Activated naive CD4-positive, alpha-beta T cell treated with anti-CD3 and anti-CD28 coated beads for 36 hours (primary cell): ENCODE data around the gene CHRM4. TPM values are rescaled to one million over a fixed set of nuclear protein-coding genes. Genes with fewer than 3 reads are reported as not detected.

Source experiments
- CTCF ChIA-PET: fragments of 350-600 bp; sonication (Branson Sonifier 250); formaldehyde crosslinking; loops from one replicate; lab custom pipeline; 2021; ENCODE audit warnings: antibody characterized with exemption; lab: Charles Lee
- DNase-seq: peaks from one replicate; pipeline ENCODE4 v3.0.0-alpha.2; 2020
- H3K27ac Mint-ChIP-seq: one replicate; pipeline ENCODE4 v1.8.0; 2021; ENCODE audit warnings: mild to moderate bottlenecking, mixed read lengths
- H3K27me3 Mint-ChIP-seq: one replicate; pipeline ENCODE4 v1.8.0; 2021; ENCODE audit warnings: low read depth, mixed read lengths
- H3K36me3 Mint-ChIP-seq: one replicate; pipeline ENCODE4 v1.8.0; 2021; ENCODE audit warnings: low read depth, mixed read lengths
- H3K4me1 Mint-ChIP-seq: one replicate; pipeline ENCODE4 v1.8.0; 2021; ENCODE audit warnings: low read depth, mixed read lengths
- H3K4me3 Mint-ChIP-seq: one replicate; pipeline ENCODE4 v1.8.0; 2021; ENCODE audit warnings: mild to moderate bottlenecking, moderate library complexity, mixed read lengths
- H3K9me3 Mint-ChIP-seq: one replicate; pipeline ENCODE4 v1.8.0; 2021; ENCODE audit warnings: mixed read lengths
- intact Hi-C: fragments of 100-400 bp; cut with micrococcal nuclease; formaldehyde crosslinking; loops from one replicate; pipeline ENCODE4 v1.15.1; 2023
- total RNA-seq, 2 experiments: library from RNA; stranded (reverse); gene quantifications; one replicate each; pipeline ENCODE4 v1.2.3, GENCODE V29; 2021

CHRM4 gene
- total RNA-seq, 2 experiments from 2014 or later = not detected

DNA sequence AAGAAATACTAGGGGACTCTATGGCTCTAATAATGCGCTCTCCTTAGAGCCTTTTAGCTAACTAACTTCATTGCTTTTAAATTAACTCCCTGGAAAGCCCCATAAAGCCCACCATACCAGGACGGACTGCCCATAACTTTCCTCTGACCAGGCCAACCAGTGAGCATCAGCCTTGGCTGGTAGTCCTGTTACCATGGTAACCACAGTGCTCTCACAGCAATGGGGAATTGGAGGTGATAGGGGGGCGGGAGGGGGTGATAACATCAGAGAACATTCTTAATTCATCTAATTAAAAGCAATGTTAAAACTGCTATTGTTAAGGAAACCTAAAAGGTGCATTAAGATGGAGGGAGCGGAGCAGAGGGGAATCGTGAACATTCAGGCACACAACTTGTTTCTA lies 27.2 kb upstream of the CHRM4 start:
- H3K27ac Mint-ChIP-seq = no peak overlapping the region
- H3K27me3 Mint-ChIP-seq = no peaks in the 10 kb centered on the region
- peaks cover 12% of the 10 kb centered on the region for H3K4me1 Mint-ChIP-seq
- intact Hi-C loops = no loop called here
- H3K4me3 Mint-ChIP-seq = no peak overlapping the region
- no peaks in the 10 kb centered on the region for H3K9me3 Mint-ChIP-seq
- H3K36me3 Mint-ChIP-seq = peaks cover 14% of the 10 kb centered on the region
- no peak for DNase-seq
- CTCF ChIA-PET = no interaction called here

DNA sequence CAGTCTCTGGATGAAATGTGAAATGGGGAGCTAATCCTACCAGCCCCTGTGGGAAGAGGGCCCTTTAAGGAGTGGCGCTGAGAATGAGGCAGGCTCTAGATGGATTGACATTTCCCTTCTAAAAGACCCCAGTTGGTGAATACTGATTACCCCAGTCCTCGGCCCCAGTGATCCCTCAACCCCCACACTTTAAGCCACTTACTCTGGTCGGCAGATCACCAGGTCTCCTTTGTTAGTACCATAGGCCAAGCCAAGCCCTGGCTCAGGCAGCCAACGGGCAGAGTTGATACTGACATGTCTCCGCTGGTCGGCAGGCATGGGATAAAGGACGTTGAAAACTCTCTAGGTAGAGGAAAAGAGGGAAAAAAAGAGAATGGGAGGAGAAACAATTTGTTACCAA lies 26.1 kb upstream of the CHRM4 start:
- Mint-ChIP-seq H3K36me3 (peaks cover 11% of the 10 kb centered on the region), H3K4me1 (peaks cover 12% of the 10 kb centered on the region), H3K4me3 (no peak overlapping the region), H3K9me3 (no peaks in the 10 kb centered on the region), H3K27ac (no peak overlapping the region), H3K27me3 (no peaks in the 10 kb centered on the region)
- no peak for DNase-seq
- CTCF ChIA-PET = no interaction called here
- intact Hi-C loops = no loop called here

DNA sequence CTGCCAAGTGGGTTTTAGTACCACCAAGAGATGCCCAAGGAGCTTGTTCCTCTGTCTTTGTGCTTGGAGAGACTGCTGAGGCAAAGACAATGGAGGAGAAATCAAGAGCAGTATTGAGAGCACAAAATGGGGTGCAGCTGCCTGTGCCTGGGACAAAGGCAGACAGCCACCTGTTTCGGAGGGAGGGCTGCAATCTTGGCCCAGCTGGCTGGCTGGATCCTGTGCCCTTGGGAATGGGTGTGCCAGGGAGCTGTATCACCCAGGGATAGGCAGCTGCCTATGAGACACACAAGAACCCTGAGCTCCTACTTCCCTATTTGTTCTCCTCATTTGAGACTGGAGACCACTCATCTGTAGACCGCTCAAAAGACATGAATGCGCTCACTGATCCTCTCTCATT lies 23.3 kb upstream of the CHRM4 start:
- intact Hi-C loops = no loop called here
- Mint-ChIP-seq H3K4me3 (no peak overlapping the region), H3K36me3 (peaks cover 8% of the 10 kb centered on the region), H3K9me3 (no peaks in the 10 kb centered on the region), H3K27ac (no peak overlapping the region), H3K27me3 (no peaks in the 10 kb centered on the region), H3K4me1 (peaks cover 12% of the 10 kb centered on the region)
- CTCF ChIA-PET = no interaction called here
- no peak for DNase-seq

DNA sequence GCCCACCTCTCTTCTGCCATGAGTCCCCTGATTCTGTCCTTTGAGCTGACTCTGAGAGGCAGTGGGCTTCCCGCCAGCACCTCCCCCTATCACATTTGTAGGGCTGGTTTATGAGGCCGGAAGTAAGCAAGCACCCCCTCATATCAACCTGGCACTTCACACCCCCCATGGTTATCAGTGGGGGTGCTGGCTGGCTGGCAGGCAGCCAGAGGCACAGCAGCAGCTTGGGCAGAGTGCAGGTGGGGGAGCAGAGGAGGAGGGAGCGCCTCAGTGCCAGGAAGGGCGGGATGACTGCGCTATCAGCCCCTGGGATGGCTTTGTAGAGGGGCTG lies 22.9 kb upstream of the CHRM4 start:
- no peak overlapping the region for H3K4me3 Mint-ChIP-seq
- no peaks in the 10 kb centered on the region for H3K9me3 Mint-ChIP-seq
- intact Hi-C loops = no loop called here
- no peak overlapping the region for H3K27ac Mint-ChIP-seq
- DNase-seq = no peak
- peaks cover 8% of the 10 kb centered on the region for H3K36me3 Mint-ChIP-seq
- peaks cover 12% of the 10 kb centered on the region for H3K4me1 Mint-ChIP-seq
- CTCF ChIA-PET = no interaction called here
- no peaks in the 10 kb centered on the region for H3K27me3 Mint-ChIP-seq

DNA sequence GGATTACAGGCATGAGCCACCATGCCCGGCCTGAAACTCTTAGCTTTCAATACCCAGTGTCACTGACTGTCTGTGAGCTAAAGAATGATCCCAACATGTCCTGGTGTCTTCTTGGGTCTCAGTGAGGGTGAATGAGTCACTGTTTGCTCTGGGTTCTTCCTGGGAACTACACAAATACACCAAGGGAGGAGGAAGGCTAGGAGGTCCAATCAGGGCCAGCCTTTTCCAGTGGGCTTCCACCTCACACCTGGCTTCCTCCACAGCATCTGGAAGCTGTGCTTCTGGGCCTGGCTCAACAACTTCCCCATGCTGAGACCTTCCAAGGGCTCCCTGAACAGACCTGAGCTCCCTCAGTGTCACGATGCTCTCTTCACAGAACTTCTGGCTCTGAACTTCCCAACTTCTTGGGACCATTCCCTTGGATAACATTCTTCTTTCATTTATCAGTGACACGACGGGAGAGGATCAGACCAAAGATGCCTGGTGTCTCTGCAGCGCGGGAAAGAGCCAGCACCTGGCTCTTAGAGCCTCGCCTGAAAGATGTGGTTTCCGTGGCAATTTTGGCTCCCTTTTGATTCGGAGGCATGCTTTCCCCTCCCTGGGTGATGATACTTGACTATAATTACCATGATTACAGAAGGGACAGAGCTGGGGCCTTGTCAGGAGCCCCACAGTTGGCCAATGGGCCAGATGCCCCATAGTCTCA lies 22.3 kb upstream of the CHRM4 start:
- Mint-ChIP-seq H3K4me1 (peaks cover 12% of the 10 kb centered on the region), H3K9me3 (no peaks in the 10 kb centered on the region), H3K27me3 (no peaks in the 10 kb centered on the region), H3K4me3 (no peak overlapping the region), H3K36me3 (peaks cover 8% of the 10 kb centered on the region), H3K27ac (no peak overlapping the region)
- CTCF ChIA-PET = no interaction called here
- intact Hi-C loops = no loop called here
- DNase-seq = no peak

DNA sequence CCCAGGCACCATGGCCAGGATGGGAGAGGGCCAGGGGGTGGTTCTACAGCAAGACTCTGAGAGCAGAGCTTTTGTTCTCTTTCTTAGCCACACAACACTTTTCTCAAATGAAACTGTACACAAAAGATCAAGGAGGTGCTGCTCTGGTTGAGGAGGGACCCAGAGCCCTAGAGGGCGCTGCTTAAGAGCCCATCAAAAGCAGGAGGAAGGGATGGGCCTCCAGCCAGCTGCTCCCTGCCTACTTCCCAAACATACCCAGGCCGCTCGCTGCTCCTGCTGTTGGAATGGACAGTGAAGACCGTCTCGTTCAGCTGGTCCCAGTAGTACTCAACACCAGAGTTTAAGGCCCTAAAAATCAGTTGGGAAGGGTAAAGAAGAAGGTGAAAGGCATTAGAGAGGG lies 18.4 kb upstream of the CHRM4 start:
- no peak for DNase-seq
- no peaks in the 10 kb centered on the region for H3K27me3 Mint-ChIP-seq

DNA sequence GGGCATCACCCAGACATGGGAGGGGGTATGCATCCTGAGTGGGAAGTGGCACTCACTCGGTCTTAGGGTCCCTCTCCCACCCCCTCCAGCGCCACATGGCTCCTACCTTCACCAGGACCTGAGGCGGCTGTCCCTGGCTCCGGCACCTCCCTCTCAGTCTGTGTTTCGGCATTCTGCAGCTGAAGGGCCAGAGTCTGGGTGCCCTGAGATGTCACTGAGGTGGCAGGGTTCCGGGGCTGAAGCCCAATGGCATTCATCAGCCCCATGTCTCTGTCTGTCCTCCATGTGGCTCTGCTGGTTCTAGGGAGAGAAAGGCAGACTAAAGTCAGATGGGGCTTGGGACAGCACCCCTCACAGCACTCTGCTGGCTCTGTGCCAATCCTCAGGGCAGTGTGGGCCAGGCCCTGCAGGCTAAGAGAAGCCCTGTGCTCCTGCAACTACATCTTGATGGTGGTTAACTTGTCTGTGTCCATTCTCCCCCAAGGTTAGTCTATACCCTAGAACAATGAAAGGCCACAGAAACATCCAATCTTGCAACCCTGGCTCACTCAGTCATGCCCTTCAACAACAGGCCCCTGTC lies 16.9 kb upstream of the CHRM4 start:
- Mint-ChIP-seq H3K36me3 (peaks cover 17% of the 10 kb centered on the region), H3K9me3 (no peaks in the 10 kb centered on the region), H3K4me1 (no peaks in the 10 kb centered on the region), H3K4me3 (no peak overlapping the region), H3K27ac (no peak overlapping the region), H3K27me3 (no peaks in the 10 kb centered on the region)
- intact Hi-C loops = no loop called here
- CTCF ChIA-PET = interaction anchor here (0.6 kb wide), 1 partner anchor 82 kb away, joined by 3 read pairs; no protein-coding TSS in a partner anchor
- DNase-seq = no peak

More for the DNA sequence above, 18.4 kb upstream of the CHRM4 start:
- Mint-ChIP-seq H3K36me3 (peaks cover 12% of the 10 kb centered on the region), H3K27ac (no peak overlapping the region), H3K4me1 (peaks cover 10% of the 10 kb centered on the region), H3K4me3 (no peak overlapping the region), H3K9me3 (no peaks in the 10 kb centered on the region)
- CTCF ChIA-PET = interaction anchor here (0.6 to 1.1 kb wide), 2 partner anchors 21 to 767 kb away, joined by 3 read pairs; partner anchors contain the start of gene ARFGAP2
- intact Hi-C loops = no loop called here

DNA sequence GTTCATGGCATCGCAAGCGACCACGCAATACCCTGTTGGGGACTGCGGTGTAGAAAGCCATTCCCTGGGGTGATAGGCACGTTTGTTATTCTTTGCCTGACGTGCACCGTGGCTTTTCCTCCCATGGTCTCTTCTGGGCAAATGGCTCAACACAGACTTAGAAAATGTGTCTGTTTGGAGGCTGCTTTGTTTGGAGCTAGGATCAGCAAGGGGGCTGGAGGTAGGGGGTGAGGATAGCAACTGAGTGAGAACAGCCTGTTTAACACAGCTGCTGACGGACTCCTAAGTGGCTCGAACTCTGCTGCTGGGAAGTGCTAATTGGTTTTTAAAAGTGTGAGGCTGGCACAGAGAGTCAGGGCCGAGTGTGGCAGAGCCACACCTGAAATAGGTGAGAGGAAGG lies 16.1 kb upstream of the CHRM4 start:
- Mint-ChIP-seq H3K27ac (no peak overlapping the region), H3K4me1 (no peaks in the 10 kb centered on the region), H3K9me3 (no peaks in the 10 kb centered on the region), H3K4me3 (no peak overlapping the region), H3K36me3 (peaks cover 18% of the 10 kb centered on the region), H3K27me3 (no peaks in the 10 kb centered on the region)
- intact Hi-C loops = no loop called here
- DNase-seq = no peak
- CTCF ChIA-PET = no interaction called here

DNA sequence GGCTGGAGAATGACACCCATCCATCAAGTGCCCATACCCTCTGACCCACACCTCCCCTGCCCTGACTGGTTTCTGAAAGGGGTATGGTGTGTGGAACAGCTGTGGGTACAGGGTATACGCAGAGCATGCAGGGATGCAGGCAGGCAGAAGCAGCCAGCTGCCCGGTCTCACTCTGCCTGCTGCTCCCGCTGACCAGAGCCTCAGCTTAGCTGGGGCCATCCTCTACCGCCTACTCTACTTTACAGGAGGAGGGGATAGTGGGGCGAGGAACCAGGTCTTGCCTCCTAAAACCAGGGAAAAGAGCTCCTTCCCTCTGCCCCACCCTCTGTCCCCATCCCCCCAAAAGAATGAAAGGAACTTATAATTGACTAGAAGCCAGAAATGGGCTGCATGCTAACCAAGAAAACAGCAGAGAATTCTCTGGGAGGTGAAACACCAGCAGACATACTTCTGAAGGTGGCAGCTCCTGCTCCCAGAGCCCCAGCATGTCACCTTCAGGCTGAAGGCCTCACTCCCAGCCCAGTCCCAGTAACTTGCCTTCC lies 13.0 kb upstream of the CHRM4 start:
- no peaks in the 10 kb centered on the region for H3K9me3 Mint-ChIP-seq
- H3K27me3 Mint-ChIP-seq = no peaks in the 10 kb centered on the region
- no peak overlapping the region for H3K4me3 Mint-ChIP-seq
- H3K27ac Mint-ChIP-seq = no peak overlapping the region
- no peaks in the 10 kb centered on the region for H3K4me1 Mint-ChIP-seq
- intact Hi-C loops = no loop called here
- DNase-seq = no peak
- CTCF ChIA-PET = no interaction called here
- H3K36me3 Mint-ChIP-seq = peaks cover 18% of the 10 kb centered on the region

DNA sequence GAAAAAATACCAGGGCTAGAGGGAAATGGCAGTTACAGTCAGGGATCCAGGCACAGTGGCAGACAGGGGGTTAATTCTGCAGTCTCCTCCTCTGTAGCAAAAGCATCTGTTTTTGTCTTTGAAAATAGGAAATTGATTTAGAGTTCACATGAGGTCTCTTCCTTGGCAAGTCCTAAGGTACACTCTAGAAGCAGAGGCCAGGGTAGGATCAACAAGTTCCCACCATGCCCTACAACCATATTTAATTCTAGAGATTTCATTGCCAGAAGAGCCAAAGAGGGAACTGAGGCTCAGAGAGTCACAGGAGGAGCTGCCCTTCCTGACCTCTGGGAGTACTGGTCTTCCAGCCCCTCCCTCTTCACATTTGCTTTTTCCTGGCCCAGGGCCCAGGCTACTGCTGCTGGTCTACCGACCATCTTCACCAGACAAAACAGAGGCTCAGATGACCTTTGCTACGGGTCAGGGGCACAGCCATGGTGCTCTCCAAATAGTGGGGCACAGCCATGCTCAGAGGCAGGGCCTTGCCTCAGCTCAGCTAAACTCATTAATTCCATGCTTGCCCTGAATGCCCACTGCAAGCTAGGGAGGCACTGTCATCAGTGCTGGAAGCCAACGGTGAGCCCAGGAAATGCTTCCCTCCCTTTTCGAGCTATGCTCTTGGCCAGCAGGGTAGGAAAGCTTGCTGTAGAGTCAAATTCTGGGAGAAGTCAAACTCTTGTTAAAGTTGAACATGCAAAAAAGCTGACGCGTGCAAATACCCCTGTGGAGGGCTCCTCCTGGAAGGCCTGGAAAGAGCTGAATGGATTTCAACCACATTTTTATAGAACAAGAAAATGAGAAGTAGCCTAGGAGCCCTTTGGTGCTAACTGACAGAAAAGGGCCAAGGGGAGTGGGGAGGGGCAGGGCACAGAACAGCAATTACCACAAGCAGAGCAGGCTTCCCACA lies 11.7 kb upstream of the CHRM4 start:
- H3K27ac Mint-ChIP-seq = no peak overlapping the region
- no peaks in the 10 kb centered on the region for H3K27me3 Mint-ChIP-seq
- no peaks in the 10 kb centered on the region for H3K9me3 Mint-ChIP-seq
- no peak for DNase-seq
- intact Hi-C loops = no loop called here
- no peak overlapping the region for H3K4me3 Mint-ChIP-seq
- no peaks in the 10 kb centered on the region for H3K4me1 Mint-ChIP-seq
- CTCF ChIA-PET = interaction anchor here (3.4 kb wide), 1 partner anchor 14 kb away, joined by 11 read pairs; no protein-coding TSS in a partner anchor
- peaks cover 16% of the 10 kb centered on the region for H3K36me3 Mint-ChIP-seq

DNA sequence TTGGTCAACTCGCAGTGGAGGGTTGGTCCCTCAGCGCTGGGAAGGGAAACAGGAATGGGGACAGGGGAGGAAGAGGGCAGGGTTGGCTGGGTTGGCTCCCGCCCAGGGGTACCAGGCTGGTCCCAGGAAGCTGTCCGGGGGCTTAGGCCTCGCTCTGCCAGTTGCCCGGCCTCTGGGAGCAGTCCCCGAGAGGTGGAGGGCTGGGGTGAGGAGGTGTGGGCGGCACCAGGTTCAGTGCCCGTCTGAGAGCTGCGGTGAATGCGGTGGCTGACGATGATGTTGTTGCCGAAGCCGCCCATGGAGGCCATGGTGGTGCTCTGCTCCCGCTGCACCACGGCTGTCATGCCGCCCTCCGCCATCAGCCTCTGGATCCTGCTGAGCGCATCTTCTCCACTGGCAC lies 6.0 kb upstream of the CHRM4 start:
- Mint-ChIP-seq H3K27ac (no peak overlapping the region), H3K36me3 (peaks cover 9% of the 10 kb centered on the region), H3K9me3 (no peaks in the 10 kb centered on the region), H3K27me3 (peaks cover 11% of the 10 kb centered on the region), H3K4me3 (no peak overlapping the region), H3K4me1 (peaks cover 7% of the 10 kb centered on the region)
- intact Hi-C loops = no loop called here
- CTCF ChIA-PET = interaction anchor here (1.1 to 4.1 kb wide), 2 partner anchors 9 to 139 kb away, joined by 4 to 19 read pairs; no protein-coding TSS in a partner anchor
- no peak for DNase-seq

DNA sequence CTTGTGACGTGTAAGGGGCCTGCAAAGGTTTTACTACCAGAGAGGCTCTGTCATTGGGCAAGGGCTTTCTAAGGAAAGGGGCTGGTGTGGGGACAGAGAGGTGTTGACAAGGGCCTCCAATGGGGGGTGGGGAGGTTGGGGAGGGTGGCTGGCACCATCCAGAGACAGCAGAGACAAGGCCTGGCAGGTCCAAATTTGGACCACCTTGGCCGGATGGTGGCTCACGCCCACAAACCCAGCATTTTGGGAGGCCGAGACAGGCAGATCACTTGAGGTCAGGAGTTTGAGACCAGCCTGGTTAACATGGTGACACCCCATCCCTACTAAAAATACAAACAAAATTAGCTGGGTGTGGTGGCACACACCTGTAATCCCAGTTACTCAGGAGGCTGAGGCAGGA lies 2.2 kb upstream of the CHRM4 start:
- Mint-ChIP-seq H3K4me1 (peaks cover 21% of the 10 kb centered on the region), H3K27me3 (peaks cover 34% of the 10 kb centered on the region), H3K9me3 (no peaks in the 10 kb centered on the region), H3K4me3 (no peak overlapping the region), H3K27ac (no peak overlapping the region), H3K36me3 (peaks cover 9% of the 10 kb centered on the region)
- intact Hi-C loops = no loop called here
- CTCF ChIA-PET = no interaction called here
- DNase-seq = no peak
